ENCODE results near the gene TMEM9.

Gene TMEM9

GRCh38 chr1:201167041-201167991, 13.0 kb upstream of the TMEM9 start (continued):
- TF ChIP-seq ZSCAN5A (tag by site-specific recombination; IDR thresholded peaks at IDR 0.05) (no peak), OVOL3 (tag by site-specific recombination; IDR thresholded peaks at IDR 0.05) (no peak), ZNF140 (tag by site-specific recombination; IDR thresholded peaks at IDR 0.05) (no peak), ZNF335 (tag by site-specific recombination; conservative IDR thresholded peaks at IDR 0.05) (no peak), ZNF202 (tag by site-specific recombination; IDR thresholded peaks at IDR 0.05; ENCODE audit: borderline replicate concordance) (no peak), ZNF692 (tag by site-specific recombination; IDR thresholded peaks at IDR 0.05) (no peak), ZFHX2 (tag by site-specific recombination; conservative IDR thresholded peaks at IDR 0.05) (no peak), PRDM6 (tag by site-specific recombination; IDR thresholded peaks at IDR 0.05) (peak; percentile 72), ATF2 (tag by site-specific recombination; IDR thresholded peaks at IDR 0.05; ENCODE audit: low read depth) (no peak), GLIS1 (tag by site-specific recombination; IDR thresholded peaks at IDR 0.05) (peak; percentile 28; the same call in 1 of the 2 replicates), ZNF664 (tag by site-specific recombination; IDR thresholded peaks at IDR 0.05) (peak; percentile 89), ZNF670 (tag by site-specific recombination; IDR thresholded peaks at IDR 0.05; ENCODE audit: low read depth) (no peak), ZNF175 (tag by site-specific recombination; IDR thresholded peaks at IDR 0.05) (no peak)

GRCh38 chr1:201164645-201165044, 10.4 kb upstream of the TMEM9 start:
- ChIA-PET POLR2A (interaction anchor here (0.9 to 1.3 kb wide), 2 partner anchors 11 to 14 kb away, joined by 3 read pairs; partner anchors contain the start of gene TMEM9), CTCF (interaction anchor here (0.6 kb wide), 1 partner anchor 16 kb away, joined by 3 read pairs; no protein-coding TSS in a partner anchor)
- Histone ChIP-seq H3K4me1 (ENCODE audit: control insufficient read depth, insufficient read depth, low read length) (no peaks in the 10 kb centered on the region), H3K36me3 (ENCODE audit: control insufficient read depth in 2 of 2, insufficient read depth in 1 of 2, low read length in 2 of 2) (no peaks in the 10 kb centered on the region), H3K4me3 (ENCODE audit: low read depth, low read length) (no peak overlapping the region), H3K27ac (ENCODE audit: extremely low read depth, low read depth, low read length) (no peak overlapping the region), H3K9me3 (ENCODE audit: control insufficient read depth, insufficient read depth, low read depth, low read length) (no peaks in the 10 kb centered on the region)
- no peak for TF ChIP-seq BCL6B (tag by site-specific recombination; IDR thresholded peaks at IDR 0.05)
- TF ChIP-seq ZBTB1 (tag by site-specific recombination; IDR thresholded peaks at IDR 0.05): no peak
- TF ChIP-seq ZBTB6 (tag by site-specific recombination; IDR thresholded peaks at IDR 0.05): peak; percentile 36; the same call in 1 of the 2 replicates
- no peak for TF ChIP-seq OVOL3 (tag by site-specific recombination; IDR thresholded peaks at IDR 0.05)
- TF ChIP-seq TCF7L2 (IDR thresholded peaks at IDR 0.05; ENCODE audit: borderline replicate concordance, low read depth, low read length): peak; percentile 80
- no peak for TF ChIP-seq ZNF549 (tag by site-specific recombination; IDR thresholded peaks at IDR 0.05)
- no peak for TF ChIP-seq ZNF112 (tag by site-specific recombination; IDR thresholded peaks at IDR 0.05)
- TF ChIP-seq ZFP41 (tag by site-specific recombination; IDR thresholded peaks at IDR 0.05; ENCODE audit: borderline replicate concordance): no peak
- no peak for TF ChIP-seq ZNF266 (tag by site-specific recombination; IDR thresholded peaks at IDR 0.05; ENCODE audit: low read depth)
- TF ChIP-seq ZNF626 (tag by site-specific recombination; IDR thresholded peaks at IDR 0.05): no peak
- no peak for TF ChIP-seq ZBTB49 (tag by site-specific recombination; IDR thresholded peaks at IDR 0.05; ENCODE audit: low read depth)
- TF ChIP-seq ZSCAN30 (tag by site-specific recombination; IDR thresholded peaks at IDR 0.05): no peak

Data from HEK293 (cell line).